HPDE6-E6E7 (cell line): Measurements from ENCODE around the gene CEACAM19.
"Not testable (repeated sequence)": the region's sequence is repeated elsewhere in the genome, so short reads cannot be mapped to it uniquely, and the experiment has no call there.

Experiments
- DNase-seq: peaks from one replicate; pipeline ENCODE4 v3.0.0; 2011; ENCODE audit warnings: missing footprints; ENCODE audit errors: extremely low spot score

The CEACAM19 gene, protein sequence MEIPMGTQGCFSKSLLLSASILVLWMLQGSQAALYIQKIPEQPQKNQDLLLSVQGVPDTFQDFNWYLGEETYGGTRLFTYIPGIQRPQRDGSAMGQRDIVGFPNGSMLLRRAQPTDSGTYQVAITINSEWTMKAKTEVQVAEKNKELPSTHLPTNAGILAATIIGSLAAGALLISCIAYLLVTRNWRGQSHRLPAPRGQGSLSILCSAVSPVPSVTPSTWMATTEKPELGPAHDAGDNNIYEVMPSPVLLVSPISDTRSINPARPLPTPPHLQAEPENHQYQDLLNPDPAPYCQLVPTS

DNA sequence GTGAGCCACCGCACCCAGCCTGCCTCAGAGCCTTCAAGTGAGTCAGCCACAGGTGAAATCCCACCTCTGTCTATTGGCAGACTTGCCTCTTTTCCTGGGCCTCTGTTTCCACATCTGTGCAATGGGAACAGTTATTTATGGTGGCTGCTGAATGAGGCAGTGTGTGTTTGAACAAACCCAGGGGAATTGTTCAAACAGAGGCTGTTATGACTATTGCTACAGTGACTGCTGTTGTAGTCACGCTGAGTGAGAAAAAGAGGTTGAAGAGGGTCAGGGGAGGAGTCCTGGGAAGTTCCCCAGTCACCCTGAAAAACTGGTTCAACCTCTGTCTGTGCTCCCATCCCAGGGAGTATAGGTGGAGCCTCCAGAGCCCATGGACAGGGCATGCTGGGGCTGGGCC lies at the start of gene CEACAM19:
CEACAM19 (plus strand) TSS at position 83 of the 400 bp plus-strand sequence. CDS start 450 bp downstream, outside the sequence.
- DNase-seq = peak; percentile 80

DNA sequence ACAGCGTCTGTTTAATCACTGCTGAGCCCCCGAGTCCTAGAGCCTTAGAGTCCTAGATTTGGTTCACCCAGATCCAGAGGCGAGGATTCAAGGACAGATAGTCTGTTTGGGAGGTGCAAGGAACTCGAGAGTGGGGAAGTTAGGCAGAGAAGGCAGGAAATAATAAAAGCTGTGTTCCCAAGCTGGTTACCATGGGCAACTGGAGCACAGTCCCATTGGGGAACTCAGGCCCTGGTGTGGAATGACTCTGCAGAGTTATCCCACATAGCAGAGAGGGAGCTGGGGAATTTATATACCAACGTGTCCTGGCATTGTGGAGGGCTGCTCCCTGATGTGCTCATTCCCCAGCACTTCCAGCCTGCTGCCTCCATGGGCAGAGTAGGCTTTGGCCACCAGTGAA lies 48.2 kb upstream of the CEACAM19 start:
- DNase-seq = no peak

DNA sequence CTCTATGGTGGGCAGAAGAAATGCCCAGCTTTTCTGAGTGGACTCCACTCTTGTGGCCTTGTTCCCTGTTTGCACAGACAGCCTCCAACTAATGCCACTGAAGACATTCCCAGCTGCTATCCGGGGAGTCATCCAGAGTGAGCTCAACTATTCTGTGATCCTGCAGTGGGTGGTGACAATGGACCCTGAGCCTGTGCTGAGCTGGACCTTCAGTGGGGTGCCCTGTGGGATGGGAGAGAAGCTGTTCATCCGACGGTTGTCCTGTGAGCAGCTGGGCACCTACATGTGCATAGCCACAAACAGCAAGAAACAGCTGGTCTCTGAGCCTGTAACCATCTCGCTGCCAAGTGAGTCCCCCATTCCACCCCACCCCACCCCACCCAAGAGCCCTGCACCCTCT lies 47.7 kb upstream of the CEACAM19 start:
- no peak for DNase-seq

DNA sequence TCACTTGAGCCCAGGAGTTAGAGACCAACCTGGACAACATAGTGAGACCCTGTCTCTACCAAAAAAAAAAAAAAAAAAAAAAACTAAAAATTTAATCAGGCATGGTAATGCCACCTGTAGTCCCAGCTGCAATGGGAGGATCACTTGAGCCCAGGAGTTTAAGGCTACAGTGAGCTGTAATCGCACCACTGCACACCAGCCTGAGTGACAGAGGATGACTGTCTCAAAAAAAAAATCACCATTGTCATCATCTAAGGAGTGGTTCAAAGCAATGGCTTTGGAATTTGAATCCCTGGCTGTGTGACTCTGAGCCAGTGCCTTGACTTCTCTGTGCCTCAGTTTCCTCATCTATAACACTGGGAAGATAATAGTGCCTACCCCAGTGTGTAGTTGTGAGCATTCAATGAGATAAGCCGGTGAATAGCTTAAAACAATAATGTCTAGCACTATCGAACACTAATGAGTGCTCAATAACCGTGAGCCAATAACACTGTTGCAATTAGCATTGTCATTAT lies 46.4 kb upstream of the CEACAM19 start:
- no peak for DNase-seq

DNA sequence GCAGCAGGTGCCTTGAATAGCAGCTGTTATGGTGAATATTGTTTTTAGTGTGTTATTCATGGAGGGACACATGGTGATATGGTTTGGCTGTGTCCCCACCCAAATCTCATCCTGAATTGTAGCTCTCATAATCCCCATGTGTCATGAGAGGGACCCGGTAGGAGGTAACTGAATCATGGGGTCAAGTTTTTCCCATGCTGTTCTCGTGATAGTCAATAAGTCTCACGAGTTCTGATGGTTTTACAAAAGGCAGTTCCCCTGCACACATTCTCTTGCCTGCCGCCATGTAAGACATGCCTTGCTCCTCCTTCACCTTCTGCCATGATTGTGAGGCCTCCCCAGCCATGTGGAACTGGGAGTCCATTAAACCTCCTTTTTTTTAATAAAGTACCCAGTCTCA lies 45.6 kb upstream of the CEACAM19 start:
- DNase-seq = not testable (repeated sequence)

DNA sequence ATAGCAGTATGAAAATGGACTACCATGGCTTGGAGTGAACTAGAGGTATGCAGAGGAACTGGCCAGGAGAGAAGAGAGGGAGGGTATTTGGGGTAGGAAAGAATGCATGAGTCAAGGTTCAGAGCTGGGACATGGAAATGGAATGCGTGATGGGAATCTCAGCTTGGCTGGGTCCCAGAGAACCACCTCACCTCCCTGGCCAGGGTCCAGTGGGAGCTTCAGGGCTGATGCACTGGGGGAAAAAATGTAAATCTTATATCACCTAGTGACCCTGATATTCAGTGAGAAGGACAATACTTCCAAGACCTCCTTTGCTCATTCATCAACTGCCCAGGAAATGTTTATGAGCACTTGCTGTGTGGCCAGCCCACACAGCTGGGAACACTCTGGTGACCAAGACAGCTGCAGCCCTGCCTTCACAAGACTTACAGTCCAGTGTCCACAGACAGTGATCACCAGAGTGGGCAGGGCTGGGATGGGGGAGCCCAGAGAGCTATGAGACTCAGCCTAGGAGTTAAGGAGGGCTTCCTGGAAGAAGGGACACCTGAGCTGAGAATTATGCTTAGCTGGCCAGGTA lies 45.1 kb upstream of the CEACAM19 start:
- DNase-seq = peak; percentile 60

DNA sequence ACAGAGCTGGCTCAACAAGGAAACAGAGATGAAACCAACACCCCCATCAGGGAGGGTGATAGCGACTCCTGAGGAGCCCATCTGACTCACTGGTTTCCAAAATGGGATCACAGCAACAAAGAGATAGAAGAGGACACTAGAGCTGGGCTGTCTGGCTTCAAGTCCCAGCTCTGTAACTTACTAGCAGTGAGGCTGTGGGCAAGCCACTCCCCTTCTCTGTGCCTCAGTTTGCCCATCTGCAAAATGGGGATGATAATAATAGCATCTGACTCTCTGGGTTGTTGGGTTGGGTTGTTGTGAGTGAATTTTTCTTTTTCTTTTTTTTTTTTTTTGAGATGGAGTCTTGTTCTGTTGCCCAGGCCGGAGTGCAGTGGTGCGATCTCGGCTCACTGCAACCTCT lies 43.7 kb upstream of the CEACAM19 start:
- no peak for DNase-seq

DNA sequence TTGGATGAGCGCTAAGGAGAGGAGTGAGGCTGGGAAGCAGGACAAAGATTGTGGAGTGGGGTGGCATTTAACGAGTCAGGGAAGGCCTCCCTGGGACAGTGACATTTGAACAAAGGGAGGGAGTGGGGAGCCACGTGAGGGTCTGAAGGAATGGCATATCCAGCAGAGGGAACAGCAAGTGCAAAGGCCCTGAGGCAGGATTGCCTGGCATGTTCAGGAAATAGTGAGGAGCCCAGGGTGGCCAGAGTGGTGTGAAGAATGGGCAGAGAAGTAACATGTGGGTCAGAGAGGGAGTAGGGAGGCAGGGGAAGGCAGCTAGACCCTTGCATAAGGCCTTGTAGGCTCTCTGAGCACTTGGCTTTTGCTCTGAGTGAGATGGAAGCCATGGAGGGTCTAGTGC lies 42.5 kb upstream of the CEACAM19 start:
- DNase-seq = no peak

DNA sequence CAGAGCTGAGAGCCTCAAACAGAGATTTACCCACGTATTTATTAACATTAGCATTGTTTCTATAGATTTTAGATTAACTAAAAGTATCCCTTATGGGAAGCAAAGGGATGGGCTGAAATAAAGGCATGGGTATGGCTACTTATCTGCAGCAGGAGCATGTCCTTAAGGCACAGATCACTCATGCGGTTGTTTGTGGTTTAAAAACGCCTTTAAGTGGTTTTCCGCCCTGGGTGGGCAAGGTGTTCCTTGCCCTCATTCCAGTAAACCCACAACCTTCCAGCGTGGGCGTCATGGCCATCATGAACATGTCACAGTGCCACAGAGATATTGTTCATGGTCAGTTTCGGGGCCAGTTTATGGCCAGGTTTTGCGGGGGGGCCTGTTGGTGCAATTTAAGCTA lies 39.7 kb upstream of the CEACAM19 start:
- DNase-seq = not testable (repeated sequence)

DNA sequence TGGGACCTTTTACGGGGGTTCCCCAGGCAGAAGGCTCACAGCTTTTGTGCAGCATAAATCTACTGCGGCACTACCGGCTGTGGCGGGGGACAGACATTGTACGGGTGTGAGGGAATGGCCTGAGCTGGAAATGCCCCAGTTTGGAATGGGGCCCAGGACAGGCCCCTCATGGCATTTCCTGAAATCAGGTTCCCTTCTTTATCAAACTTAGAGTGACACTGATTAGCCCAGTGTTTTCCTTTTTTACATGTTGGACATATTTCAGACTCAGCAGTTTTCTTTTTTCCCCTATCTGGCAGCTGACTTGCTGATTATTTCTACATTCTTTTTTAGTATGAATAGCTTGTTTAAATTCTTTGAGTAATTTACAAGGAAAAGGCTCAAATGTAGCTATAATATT lies 37.2 kb upstream of the CEACAM19 start:
- DNase-seq = not testable (repeated sequence)

DNA sequence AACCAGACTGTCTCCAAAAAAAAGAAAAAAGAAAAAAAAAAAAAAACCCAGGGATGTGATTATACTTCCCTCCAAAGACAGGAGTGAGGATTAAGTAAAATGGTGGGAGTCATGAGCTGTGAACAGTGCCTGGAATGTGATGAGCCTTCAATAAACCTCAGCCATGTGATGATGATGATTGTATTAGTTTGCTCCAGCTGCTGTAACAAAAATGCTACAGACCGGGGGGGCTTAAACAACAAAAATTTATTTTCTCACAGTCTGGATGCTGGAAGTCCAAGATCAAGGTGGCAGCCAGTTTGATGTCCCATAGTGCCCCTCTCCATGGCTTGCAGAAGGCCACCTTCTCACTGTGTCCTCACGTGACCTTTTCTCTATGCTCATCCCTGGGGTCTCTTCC lies 36.5 kb upstream of the CEACAM19 start:
- DNase-seq = no peak

DNA sequence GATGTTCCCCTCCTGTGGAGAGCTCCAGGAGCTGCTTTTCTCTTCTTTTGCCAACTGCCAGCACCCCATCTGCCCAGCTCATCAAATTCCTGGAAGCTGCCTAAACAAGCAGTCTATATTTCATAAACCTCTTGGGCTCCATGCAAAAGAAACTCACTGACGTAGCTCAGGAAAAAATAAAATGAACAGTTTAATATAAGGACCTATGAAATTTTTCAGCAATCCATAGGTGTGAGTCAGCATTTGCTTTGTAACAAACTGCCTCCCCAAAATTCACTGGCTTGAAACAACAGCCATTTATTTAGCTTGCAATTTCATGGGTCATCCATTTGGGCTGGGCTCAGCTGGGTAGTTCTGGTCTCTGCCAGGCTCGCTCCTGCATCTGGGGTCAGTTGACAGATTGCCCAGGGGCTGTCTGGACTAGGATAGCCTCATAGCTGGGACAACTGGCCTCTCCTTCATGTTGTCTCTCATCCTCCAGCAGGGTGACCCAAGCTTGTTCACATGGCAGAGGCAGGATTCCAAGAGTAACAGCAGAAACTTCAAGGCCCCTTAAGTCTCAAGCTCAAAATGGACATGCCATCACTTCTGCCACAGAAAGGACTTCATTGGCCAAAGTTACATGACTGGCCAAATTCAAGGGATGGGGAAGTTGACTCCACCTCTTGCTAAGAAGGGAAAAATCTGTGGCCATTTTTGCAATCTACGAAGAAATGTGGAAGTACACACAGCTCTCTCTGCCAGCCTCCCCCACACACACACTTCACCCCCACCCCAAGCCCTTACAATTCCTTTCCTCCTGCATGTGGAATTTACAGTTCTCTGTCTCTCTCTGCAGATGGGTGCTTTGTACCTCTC lies 35.5 kb upstream of the CEACAM19 start:
- no peak for DNase-seq

DNA sequence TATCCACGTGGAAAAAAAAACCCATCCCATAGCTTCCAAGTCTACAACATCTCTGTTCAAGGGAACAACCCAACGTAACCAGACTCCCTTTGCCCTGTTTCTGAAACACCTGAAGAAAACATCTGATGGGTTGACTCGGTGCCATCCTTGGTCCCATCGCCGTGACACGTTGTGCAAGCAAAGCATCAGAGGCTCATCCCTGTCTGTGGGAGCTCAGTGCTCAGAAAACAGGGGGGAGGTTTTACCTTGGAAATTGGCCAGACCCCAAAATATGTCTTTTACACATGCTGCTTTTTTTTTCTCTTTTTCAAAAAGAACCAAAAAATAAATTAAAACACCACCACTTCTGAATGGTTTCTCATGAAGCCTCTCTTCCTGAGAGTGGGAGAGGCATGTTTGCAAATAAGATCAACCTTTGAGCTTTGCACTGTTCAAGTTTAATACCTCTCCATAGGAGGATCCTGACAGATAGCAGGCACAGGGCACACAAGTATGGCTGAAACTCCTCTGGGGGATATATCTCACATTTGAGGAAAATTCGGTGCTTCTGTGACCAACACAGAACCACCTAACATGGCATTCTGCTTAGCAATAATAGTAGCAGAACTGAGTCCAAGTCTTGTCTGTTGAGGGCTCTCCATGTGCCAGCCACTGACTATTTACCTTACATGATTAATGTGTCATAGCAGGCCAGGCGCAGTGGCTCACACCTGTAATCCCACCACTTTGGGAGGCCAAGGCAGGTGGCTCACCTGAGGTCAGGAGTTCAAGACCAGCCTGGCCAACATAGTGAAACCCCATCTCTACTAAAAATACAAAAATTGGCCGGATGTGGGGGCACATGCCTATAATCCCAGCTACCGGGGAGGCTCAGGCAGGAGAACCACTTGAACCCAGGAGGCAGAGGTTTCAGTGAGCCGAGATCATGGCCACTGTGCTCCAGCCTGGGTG lies 34.6 kb upstream of the CEACAM19 start:
- no peak for DNase-seq

DNA sequence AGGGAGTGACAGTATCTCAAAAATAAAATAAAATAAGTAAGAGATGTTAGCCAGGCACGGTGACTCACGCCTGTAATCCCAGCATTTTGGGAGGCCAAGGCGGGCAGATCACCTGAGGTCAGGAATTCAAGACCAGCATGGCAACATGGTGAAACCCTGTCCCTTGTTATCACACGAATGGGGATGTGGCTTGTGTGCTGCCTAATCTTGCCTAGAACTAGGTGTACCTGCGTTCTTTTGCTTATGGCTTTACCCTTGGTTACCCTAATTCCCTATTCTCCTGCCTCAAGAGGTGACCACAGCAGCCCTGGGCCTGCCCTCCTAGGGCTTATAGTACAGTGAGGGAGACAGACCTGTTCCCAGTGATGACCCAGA lies 33.9 kb upstream of the CEACAM19 start:
- DNase-seq = no peak

DNA sequence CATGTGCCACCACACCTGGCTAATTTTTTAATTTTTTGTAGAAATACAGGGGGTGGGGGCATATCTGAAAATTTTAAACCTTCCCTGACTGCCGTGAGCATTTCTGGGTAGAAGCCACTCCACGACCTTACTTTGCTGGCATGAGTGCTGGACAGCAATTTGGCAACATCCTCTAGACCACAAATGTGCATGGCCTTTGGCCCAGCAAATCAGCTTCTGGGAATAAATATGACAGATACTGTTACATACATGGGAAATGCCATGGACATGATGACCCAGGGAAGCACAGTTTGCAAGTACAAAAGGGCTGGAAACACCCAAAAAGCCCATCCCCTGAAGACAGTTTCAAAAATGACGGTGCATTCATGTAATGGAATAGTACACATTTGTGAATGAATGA lies 30.8 kb upstream of the CEACAM19 start:
- DNase-seq = no peak

DNA sequence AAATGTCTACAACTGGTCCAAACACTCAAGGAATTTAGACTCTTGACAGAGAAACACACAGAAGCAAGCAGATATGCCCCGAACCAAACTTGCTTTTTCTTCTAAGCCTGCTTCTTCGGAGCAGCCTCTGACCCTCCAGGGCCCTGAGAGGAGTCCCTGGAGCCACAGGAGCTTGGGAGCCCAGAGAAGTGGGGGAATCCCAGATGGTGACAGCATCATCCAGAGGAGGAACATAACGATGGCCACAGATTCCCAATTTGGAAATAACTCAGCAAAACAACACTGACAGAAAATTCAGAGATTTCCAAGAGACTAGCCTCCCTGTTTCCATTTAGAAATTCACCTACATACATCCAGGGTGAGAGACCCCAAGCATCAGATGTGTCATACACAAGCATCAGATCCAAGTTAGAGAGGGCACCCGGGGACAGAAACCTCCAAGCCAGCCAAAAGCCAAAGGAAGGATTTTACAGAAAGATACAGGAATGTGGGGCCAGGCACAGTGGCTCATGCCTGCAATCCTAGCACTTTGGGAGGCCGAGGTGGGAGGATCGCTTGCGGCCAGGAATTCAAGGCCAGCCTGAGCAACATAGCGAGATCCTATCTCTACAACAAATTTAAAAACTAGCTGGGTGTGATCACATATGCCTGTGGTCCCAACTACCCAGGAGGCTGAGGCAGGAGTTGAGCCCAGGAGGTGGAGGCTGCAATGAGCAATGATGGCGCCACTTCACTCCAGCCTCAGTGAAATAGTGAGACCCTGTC lies 29.6 kb upstream of the CEACAM19 start:
- DNase-seq = no peak

DNA sequence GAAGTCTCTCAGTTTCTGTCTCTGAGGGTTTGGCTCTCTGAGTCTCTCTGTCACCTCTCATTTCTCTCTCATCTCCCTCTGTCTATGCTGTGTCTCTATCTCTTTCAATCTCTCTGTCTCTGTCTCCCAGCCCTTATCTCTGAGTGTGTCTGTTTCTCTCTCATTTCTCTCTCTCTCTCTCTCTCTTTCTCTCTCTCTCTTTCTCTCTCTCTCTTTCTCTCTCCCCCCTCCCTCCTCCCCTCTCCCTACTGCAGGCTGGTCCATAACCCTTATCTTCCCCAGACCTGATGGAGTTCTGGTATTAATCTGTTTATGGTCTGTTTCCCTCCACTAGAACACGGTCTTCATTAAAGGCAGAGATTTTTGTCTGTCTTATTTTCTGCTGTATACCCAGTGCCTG lies 28.9 kb upstream of the CEACAM19 start:
- DNase-seq = no peak

DNA sequence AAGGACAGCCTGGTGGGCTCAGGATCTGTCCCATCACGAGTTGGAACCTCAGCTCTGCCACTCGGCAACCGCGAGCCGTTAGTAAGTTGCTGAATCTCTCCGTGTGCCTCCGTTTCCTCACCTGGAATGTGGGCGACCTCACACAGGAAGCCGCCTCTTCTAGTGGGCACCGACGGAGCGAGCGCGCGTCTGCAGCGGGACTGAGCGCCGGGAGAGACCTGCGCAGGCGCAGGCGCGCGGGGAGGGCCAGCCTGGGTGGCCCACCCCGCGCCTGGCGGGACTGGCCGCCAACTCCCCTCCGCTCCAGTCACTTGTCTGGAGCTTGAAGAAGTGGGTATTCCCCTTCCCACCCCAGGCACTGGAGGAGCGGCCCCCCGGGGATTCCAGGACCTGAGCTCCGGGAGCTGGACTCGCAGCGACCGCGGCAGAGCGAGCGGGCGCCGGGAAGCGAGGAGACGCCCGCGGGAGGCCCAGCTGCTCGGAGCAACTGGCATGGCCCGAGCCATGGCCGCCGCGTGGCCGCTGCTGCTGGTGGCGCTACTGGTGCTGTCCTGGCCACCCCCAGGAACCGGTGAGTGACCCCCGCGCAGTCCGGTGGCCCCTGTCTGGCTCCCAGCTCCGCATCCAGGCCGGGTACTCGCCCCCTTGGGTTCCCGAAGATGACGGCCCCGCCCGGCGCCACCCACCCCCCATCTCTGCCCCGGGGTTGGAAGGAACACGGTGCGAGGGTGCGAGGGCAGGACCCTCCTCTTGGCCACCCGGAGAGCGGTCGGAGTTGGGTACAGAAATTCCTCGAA lies 27.5 kb upstream of the CEACAM19 start, which contains the start of gene PVR:
PVR (plus strand) TSS at position 306 of the 797 bp plus-strand sequence; CDS start at position 493, 187 bp downstream.
- DNase-seq = peak; percentile 80

DNA sequence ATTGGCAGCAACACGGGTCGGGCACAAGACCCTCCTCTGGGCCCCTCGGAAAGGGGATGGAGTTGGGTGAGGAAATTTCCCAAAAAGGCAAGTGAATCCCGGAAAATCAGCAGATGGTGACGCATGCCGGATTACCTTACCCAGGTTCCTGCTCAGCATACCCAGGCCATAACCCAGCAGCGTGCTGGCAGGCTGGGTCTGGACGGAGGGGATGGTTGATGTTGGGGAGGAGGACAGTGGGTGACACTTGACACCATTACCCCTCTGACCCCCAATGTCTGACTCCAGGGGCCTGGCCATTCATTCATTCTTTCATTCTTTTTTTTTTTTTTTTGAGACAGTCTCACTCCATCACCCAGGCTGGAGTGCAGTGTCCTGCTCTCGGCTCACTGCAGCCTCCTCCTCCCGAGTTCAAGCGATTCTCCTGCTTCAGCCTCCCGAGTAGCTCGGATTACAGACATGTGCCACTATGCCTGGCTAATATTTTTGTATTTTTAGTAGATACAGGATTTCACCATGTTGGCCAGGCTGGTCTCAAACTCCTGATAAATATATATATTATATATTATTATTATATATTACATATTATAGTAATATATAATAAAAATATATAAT lies 26.8 kb upstream of the CEACAM19 start:
- DNase-seq = peak; percentile 53
